SJSA1 (cell line): ENCODE data around the gene AZIN2. TPM values are rescaled to one million over a fixed set of nuclear protein-coding genes. Genes with fewer than 3 reads are reported as not detected.

Source experiments
- DNase-seq, 2 experiments: peaks; one replicate each; pipeline ENCODE4 v3.0.0-alpha.2; 2015 to 2020; ENCODE audit warnings: low spot score in 2 of 2, low read depth in 1 of 2
- H3K27ac ChIP-seq: fragments of 250-450 bp; sonication (Bioruptor Pico); 2 replicates; pipeline ENCODE4 v1.5.1; 2020; ENCODE audit warnings: mild to moderate bottlenecking, moderate library complexity
- H3K27me3 ChIP-seq: fragments of 250-450 bp; sonication (Bioruptor Pico); replicated peaks from 2 replicates; pipeline ENCODE4 v1.5.1; 2020; ENCODE audit warnings: mild to moderate bottlenecking, moderate library complexity
- H3K36me3 ChIP-seq: fragments of 250-450 bp; sonication (Bioruptor Pico); 2 replicates; pipeline ENCODE4 v1.5.1; 2020; ENCODE audit warnings: mild to moderate bottlenecking
- H3K4me1 ChIP-seq: fragments of 250-450 bp; sonication (Bioruptor Pico); replicated peaks from 2 replicates; pipeline ENCODE4 v1.6.1; 2021; ENCODE audit warnings: mild to moderate bottlenecking
- H3K4me3 ChIP-seq: fragments of 250-450 bp; sonication (Bioruptor Pico); 2 replicates; pipeline ENCODE4 v1.5.1; 2020; ENCODE audit warnings: mild to moderate bottlenecking
- H3K9me3 ChIP-seq: fragments of 250-450 bp; sonication (Bioruptor Pico); replicated peaks from 2 replicates; pipeline ENCODE4 v1.5.1; 2020; ENCODE audit warnings: mild to moderate bottlenecking
- total RNA-seq: library from RNA; depleted of rRNA; stranded (reverse); fragments of >200 nt; shearing (Covaris generic); gene quantifications from 2 replicates; pipeline ENCODE4 v1.2.3, GENCODE V29; 2014; rRNA removed

Gene AZIN2
- total RNA-seq, 1 experiment from 2014 or later = 3.0 TPM

- Histone ChIP-seq H3K4me1 (peaks cover 51% of the 10 kb centered on the region), H3K36me3 (0 out of 2 replicates have a peak, but pooled peaks cover 4% of the 10 kb centered on the region), H3K27ac (no peak overlapping the region), H3K4me3 (no peak overlapping the region), H3K9me3 (no peaks in the 10 kb centered on the region), H3K27me3 (no peaks in the 10 kb centered on the region)
- no peak for DNase-seq
Observed at GRCh38 chr1:33165209-33165608, 84.3 kb downstream of the AZIN2 start.

DNA sequence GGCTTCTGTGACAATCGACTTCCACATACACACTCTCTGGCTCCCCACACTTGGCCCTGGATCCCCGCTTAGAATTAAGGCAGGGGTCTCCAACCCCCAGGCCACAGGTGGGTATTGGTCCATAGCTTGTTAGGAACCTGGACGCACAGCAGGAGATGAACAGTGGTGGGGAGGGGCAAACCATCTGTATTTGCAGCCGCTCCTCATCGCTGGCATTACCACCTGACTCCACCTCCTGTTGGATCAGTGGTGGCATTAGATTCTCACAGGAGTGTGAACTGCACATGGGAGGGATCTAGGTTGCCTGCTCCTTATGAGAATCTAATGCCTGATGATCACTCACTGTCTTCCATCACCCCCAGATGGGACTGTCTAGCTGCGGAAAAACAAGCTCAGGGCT lies 84.9 kb downstream of the AZIN2 start:
- no peak overlapping the region for H3K27ac ChIP-seq
- H3K4me1 ChIP-seq = peaks cover 46% of the 10 kb centered on the region
- DNase-seq = no peak
- H3K36me3 ChIP-seq = 0 out of 2 replicates have a peak, but pooled peaks cover 4% of the 10 kb centered on the region
- H3K4me3 ChIP-seq = no peak overlapping the region
- no peaks in the 10 kb centered on the region for H3K27me3 ChIP-seq
- H3K9me3 ChIP-seq = no peaks in the 10 kb centered on the region

DNA sequence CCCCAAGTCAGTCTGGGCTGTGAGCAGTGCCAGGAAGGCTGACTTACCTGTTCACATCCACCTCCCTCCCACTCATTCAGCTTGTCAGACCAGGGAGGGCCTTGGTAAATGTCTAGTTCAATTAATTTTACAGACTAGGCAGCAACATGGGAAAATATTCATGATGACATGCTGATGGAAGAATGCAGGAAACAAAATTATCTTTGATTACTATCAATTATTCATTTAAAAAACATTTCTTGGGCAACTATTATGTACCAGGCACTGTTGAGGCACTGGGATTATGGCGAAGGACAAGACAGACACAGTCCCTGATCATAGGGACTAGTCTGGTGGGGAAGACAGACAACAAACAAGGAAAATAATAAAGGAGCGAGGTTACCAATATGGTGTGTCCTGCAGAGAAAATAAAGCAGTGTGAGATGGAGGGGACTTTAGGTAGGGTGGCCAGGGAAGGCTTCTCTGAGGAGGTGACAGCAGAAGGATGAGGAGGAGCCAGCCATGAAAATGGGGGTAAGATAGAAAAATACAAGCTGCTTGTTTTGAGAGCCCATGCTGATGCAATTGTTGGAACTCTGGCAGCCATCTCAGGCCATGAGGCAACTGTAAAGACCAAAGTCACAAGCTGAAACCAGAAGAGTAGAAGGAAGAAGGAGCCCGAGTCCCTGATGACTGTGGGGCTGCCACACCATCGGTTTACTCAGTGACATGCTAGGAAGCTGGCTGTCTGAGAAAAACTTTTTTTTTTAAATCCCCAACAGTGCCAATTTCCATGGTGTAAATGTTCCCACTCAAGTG lies 86.9 kb downstream of the AZIN2 start:
- H3K4me1 ChIP-seq = peaks cover 25% of the 10 kb centered on the region
- H3K4me3 ChIP-seq = no peak overlapping the region
- H3K27ac ChIP-seq = no peak overlapping the region
- no peaks in the 10 kb centered on the region for H3K9me3 ChIP-seq
- H3K27me3 ChIP-seq = no peaks in the 10 kb centered on the region
- H3K36me3 ChIP-seq = 0 out of 2 replicates have a peak, but pooled peaks cover 4% of the 10 kb centered on the region
- DNase-seq = no peak

DNA sequence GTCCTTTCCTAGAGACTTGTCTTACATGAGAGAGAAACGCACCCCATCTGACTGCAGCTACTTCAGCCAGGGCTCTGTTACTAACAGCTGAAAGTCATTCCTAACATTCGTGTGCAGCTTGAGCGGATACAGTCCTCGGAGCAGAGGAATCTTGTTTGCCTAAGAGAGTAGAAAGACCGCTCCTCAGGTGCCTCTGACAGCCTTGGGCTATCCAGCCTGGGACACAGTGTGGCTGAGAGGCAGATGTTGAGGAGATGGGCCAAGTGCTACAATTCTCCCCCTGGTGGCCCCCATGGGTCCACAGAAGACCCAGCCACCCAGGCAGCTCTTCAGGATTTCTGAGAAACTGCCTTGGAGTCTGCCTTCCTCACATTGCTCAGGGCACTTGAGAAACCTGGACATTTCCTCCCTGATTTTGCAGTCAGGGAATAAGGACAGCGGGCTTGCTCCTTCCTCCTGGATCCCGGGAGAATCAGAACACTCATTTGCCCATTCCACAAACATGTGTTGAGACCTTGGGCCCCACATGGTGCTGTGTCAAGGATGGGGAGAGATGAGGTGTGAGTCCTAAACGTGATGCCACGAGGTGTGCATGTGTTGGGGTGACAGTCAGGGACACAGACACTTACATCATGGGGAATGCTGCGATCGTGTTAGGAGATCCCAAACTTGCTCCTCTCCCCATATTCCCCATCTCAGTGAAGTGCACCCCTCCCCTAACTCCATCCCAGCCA lies 87.8 kb downstream of the AZIN2 start:
- H3K27ac ChIP-seq = no peak overlapping the region

DNA sequence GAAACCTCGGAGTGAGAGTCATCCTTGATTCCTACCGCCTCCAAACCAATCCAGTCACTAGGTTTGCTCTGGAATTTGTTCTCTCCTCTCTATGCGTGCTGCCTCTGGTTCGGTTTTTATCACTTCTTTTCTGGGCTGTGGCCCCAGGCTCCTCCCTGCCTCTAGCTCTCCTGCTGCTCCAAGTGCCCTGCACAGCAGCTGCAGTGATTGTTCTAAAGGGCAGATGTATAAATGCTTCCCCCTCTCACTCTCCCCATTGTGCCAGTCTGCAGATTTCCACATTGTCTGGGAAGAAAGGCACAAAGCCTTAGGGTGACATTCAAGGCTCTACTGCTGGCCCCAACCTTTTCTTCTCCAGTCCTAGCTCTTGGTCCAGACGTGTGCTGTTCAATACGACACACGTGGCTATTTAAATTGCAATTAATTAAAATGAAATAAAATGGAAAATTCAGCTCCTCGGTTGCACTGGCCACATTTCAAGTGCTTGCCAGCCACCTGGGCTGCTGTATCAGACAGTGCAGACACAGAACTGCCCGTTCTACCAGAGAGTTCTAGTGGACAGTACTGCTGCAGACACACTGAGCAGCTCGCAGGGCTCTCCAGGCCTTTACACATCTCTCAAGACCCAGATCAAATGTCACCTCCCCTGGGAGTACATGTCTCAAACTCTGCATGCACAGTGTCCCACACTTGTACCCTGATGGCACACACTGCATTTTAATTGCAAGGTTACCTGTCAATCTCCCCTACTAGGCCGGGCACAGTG lies 88.5 kb downstream of the AZIN2 start:
- Histone ChIP-seq H3K27ac (no peak overlapping the region), H3K4me1 (peaks cover 9% of the 10 kb centered on the region), H3K9me3 (no peaks in the 10 kb centered on the region), H3K27me3 (no peaks in the 10 kb centered on the region), H3K36me3 (0 out of 2 replicates have a peak, but pooled peaks cover 1% of the 10 kb centered on the region), H3K4me3 (no peak overlapping the region)
- no peak for DNase-seq

More for the DNA sequence above, 87.8 kb downstream of the AZIN2 start:
- Histone ChIP-seq H3K27me3 (no peaks in the 10 kb centered on the region), H3K36me3 (0 out of 2 replicates have a peak, but pooled peaks cover 4% of the 10 kb centered on the region), H3K9me3 (no peaks in the 10 kb centered on the region), H3K4me3 (no peak overlapping the region), H3K4me1 (peaks cover 16% of the 10 kb centered on the region)
- no peak for DNase-seq

Other genes with a start within 250 kb of the AZIN2 start
- gene FNDC5, start 210.2 kb upstream of the AZIN2 start, total RNA-seq = 0.47 and 0.84 TPM in 2 replicates
- gene HPCA, start 194.7 kb upstream of the AZIN2 start, total RNA-seq = not detected in 2 replicates
- gene TMEM54, start 179.8 kb upstream of the AZIN2 start, total RNA-seq = 61.2 and 68.6 TPM in 2 replicates
- 8.6 and 9.8 TPM in 2 replicates for gene RNF19B, start 116.3 kb upstream of the AZIN2 start, total RNA-seq
- 230 and 391 TPM in 2 replicates for gene AK2, start 44.3 kb upstream of the AZIN2 start, total RNA-seq
- 4.1 and 6.2 TPM in 2 replicates for gene TRIM62, start 100.9 kb downstream of the AZIN2 start, total RNA-seq
- 11.1 and 21.4 TPM in 2 replicates for gene ZNF362, start 175.3 kb downstream of the AZIN2 start, total RNA-seq
- gene A3GALT2, start 239.9 kb downstream of the AZIN2 start, total RNA-seq = not detected in 2 replicates